ENCODE measurements around the gene SAP30BP. TPM values are rescaled to one million over a fixed set of nuclear protein-coding genes. Genes with fewer than 3 reads are reported as not detected.

Gene SAP30BP
- polyA plus RNA-seq, 2 of the 4 experiments (the other 2 are of a cell fraction) = 103 to 139 TPM

GRCh38 chr17:75683583-75683982 lies 16.4 kb downstream of the SAP30BP start:
- 19% methylated on average over 4 of the region's 4 CpGs for WGBS (ENCODE audit: missing lambda C conversion rate)
- ChIA-PET POLR2A (interaction anchor here (0.6 to 1.7 kb wide), 5 partner anchors 10 to 227 kb away, joined by 3 to 11 read pairs (median 3); partner anchors contain the start of gene TMEM94), CTCF (interaction anchor here (0.7 to 19.2 kb wide), 12 partner anchors 9 to 211 kb away, joined by 3 to 148 read pairs (median 3); partner anchors contain the start of genes RECQL5, SAP30BP and SMIM5)
- Histone ChIP-seq H3K4me3 (no peak overlapping the region), H3K27ac (peak overlapping the region; percentile 86 to 93), H3K4me1 (peaks cover 95% of the 10 kb centered on the region), H3K9me3 (no peaks in the 10 kb centered on the region), H3K4me2 (peak overlapping the region; percentile 64)
- FAIRE-seq = no peak
- ATAC-seq = peak; percentile 62 to 72; a peak in 4 of 6 replicates
- DNase-seq (ENCODE audit: low read depth in 1 of 2, low spot score in 1 of 2) = peak; percentile 80 to 81
- TF ChIP-seq JUNB (IDR thresholded peaks at IDR 0.05) (no peak), RARB (CRISPR knock-in tag; IDR thresholded peaks at IDR 0.05) (no peak), CHD2 (IDR thresholded peaks at IDR 0.05; ENCODE audit: low read length, partially characterized antibody) (no peak), FOXS1 (CRISPR knock-in tag; IDR thresholded peaks at IDR 0.05) (no peak), MYC (IDR thresholded peaks at IDR 0.05; ENCODE audit: borderline replicate concordance, low read length) (0 out of 2 replicates have a peak, but pooled peaks have one; percentile 34), HOXA7 (CRISPR knock-in tag; IDR thresholded peaks at IDR 0.05) (0 out of 2 replicates have a peak, but pooled peaks have one; percentile 72), HMGXB4 (CRISPR knock-in tag; IDR thresholded peaks at IDR 0.05; ENCODE audit: borderline replicate concordance) (no peak), GATA3 (IDR thresholded peaks at IDR 0.05; ENCODE audit: borderline replicate concordance) (no peak; the same call in 1 of the 2 replicates), MAX (IDR thresholded peaks at IDR 0.05) (peak; percentile 70), HOXB13 (CRISPR knock-in tag; IDR thresholded peaks at IDR 0.05; ENCODE audit: low read depth) (no peak), EHF (CRISPR knock-in tag; IDR thresholded peaks at IDR 0.05) (no peak), CHD4 (IDR thresholded peaks at IDR 0.05; ENCODE audit: borderline replicate concordance) (no peak), FOSL2 (IDR thresholded peaks at IDR 0.05) (no peak), FOSL2 (CRISPR knock-in tag; IDR thresholded peaks at IDR 0.05) (peak; percentile 78), KDM1A (IDR thresholded peaks at IDR 0.05; ENCODE audit: low read depth) (no peak), FOSB (CRISPR knock-in tag; IDR thresholded peaks at IDR 0.05) (no peak), ZC3H11A (IDR thresholded peaks at IDR 0.05) (no peak), RCOR1 (IDR thresholded peaks at IDR 0.05; ENCODE audit: low read depth, low read length) (no peak), POLR2A (IDR thresholded peaks at IDR 0.05; ENCODE audit: low read length) (no peak), ZNF302 (CRISPR knock-in tag; IDR thresholded peaks at IDR 0.05) (0 out of 2 replicates have a peak, but pooled peaks have one; percentile 18), KDM5A (IDR thresholded peaks at IDR 0.05) (no peak), TFCP2L1 (CRISPR knock-in tag; IDR thresholded peaks at IDR 0.05) (no peak), MAZ (IDR thresholded peaks at IDR 0.05; ENCODE audit: borderline replicate concordance, low read depth, low read length) (no peak), SMC3 (IDR thresholded peaks at IDR 0.05) (no peak), NR3C1 (IDR thresholded peaks at IDR 0.05) (no peak), HOXB5 (CRISPR knock-in tag; IDR thresholded peaks at IDR 0.05) (0 out of 2 replicates have a peak, but pooled peaks have one; percentile 15), CEBPB (IDR thresholded peaks at IDR 0.05) (no peak), HES2 (IDR thresholded peaks at IDR 0.05) (no peak), ATOH8 (CRISPR knock-in tag; IDR thresholded peaks at IDR 0.05; ENCODE audit: low read depth) (no peak), ESRRA (IDR thresholded peaks at IDR 0.05; ENCODE audit: borderline replicate concordance, low read length) (no peak), JUN (IDR thresholded peaks at IDR 0.05) (0 out of 5 replicates have a peak, but pooled peaks of 1 of the 2 experiments have one; percentile 16), TP53 (CRISPR knock-in tag; IDR thresholded peaks at IDR 0.05) (no peak), RNF2 (IDR thresholded peaks at IDR 0.05; ENCODE audit: borderline replicate concordance, low read depth) (no peak), EHMT2 (IDR thresholded peaks at IDR 0.05; ENCODE audit: low read depth) (no peak), REST (IDR thresholded peaks at IDR 0.05) (no peak), PBX3 (IDR thresholded peaks at IDR 0.05) (no peak), POLR2AphosphoS2 (conservative IDR thresholded peaks at IDR 0.05; ENCODE audit: low read length) (no peak)

All from A549 (cell line).